OCI-LY3 (cell line): ENCODE results near the gene DENND11.

ENCODE experiments used
- H2AFZ ChIP-seq: fragments of 200-600, 300-600 bp; shearing (Covaris generic); 2 replicates; pipeline ENCODE4 v1.6.0; 2014; ENCODE audit warnings: antibody characterized with exemption, low read depth, low read length
- H3K27ac ChIP-seq: fragments of 200-600, 300-600 bp; sonication (generic); 2 replicates; pipeline ENCODE4 v1.5.1; 2014; ENCODE audit warnings: mild to moderate bottlenecking, low read length, moderate library complexity, mixed read lengths
- H3K27me3 ChIP-seq: fragments of 200-600, 300-600 bp; sonication (generic); 2 replicates; pipeline ENCODE4 v1.6.1; 2014; ENCODE audit warnings: low read depth, low read length, mixed read lengths
- H3K36me3 ChIP-seq: fragments of 200-600, 300-600 bp; sonication (generic); replicated peaks from 2 replicates; pipeline ENCODE3; 2014; ENCODE audit warnings: low read depth, low read length, mixed read lengths
- H3K4me1 ChIP-seq: fragments of 300-600, 200-600 bp; sonication (generic); 2 replicates; pipeline ENCODE4 v1.6.1; 2014; ENCODE audit warnings: low read length, mixed read lengths
- H3K4me2 ChIP-seq: fragments of 200-600, 300-600 bp; sonication (generic); 2 replicates; pipeline ENCODE4 v1.6.1; 2014; ENCODE audit warnings: low read length, mixed read lengths
- H3K4me3 ChIP-seq: fragments of 300-600, 200-600 bp; sonication (generic); 2 replicates; pipeline ENCODE4 v1.5.1; 2014; ENCODE audit warnings: antibody characterized with exemption, mild to moderate bottlenecking, low read length, moderate library complexity
- H3K79me2 ChIP-seq: fragments of 300-600, 200-600 bp; shearing (Covaris generic); 2 replicates; pipeline ENCODE4 v1.6.1; 2014; ENCODE audit warnings: mild to moderate bottlenecking, low read length, mixed read lengths
- H3K9ac ChIP-seq: fragments of 300-600, 200-600 bp; shearing (Covaris generic); 2 replicates; pipeline ENCODE4 v1.6.0; 2014; ENCODE audit warnings: mild to moderate bottlenecking, low read length, moderate library complexity
- H3K9me3 ChIP-seq: fragments of 200-600, 300-600 bp; shearing (Covaris generic); 2 replicates; pipeline ENCODE4 v1.6.1; 2014; ENCODE audit warnings: low read length, mixed read lengths; ENCODE audit not compliant: insufficient read depth
- H4K20me1 ChIP-seq: fragments of 200-600, 300-600 bp; sonication (generic); 2 replicates; pipeline ENCODE4 v1.6.1; 2016; ENCODE audit warnings: low read length, mixed read lengths; ENCODE audit not compliant: insufficient read depth
- CTCF ChIP-seq: fragments of 200-600, 300-600 bp; sonication (generic); IDR thresholded peaks from 2 replicates; pipeline ENCODE4 v1.5.1; 2014; ENCODE audit warnings: antibody characterized with exemption, low read length, low read depth
- EZH2phosphoT487 ChIP-seq: fragments of 200-600 bp; shearing (Covaris generic); IDR thresholded peaks from 2 replicates; pipeline ENCODE4 v1.6.1; 2018; ENCODE audit warnings: antibody characterized with exemption, mixed run types, low read depth

The DENND11 gene

GRCh38 chr7:141708351-141708750 is 6.4 kb upstream of the DENND11 start, which contains the start of gene WEE2:
WEE2 (plus strand) TSS chr7:141708353; CDS start chr7:141708759, 406 bp downstream.
- H3K27ac ChIP-seq: no peak within 1 kb of the TSS
- no peak within 1 kb of the TSS for H3K9ac ChIP-seq
- TF ChIP-seq EZH2phosphoT487 (no peak), CTCF (no peak)
- no peak within 1 kb of the TSS for H3K4me2 ChIP-seq
- no peaks in the 10 kb centered on the region for H4K20me1 ChIP-seq
- no peak within 1 kb of the TSS for H3K4me3 ChIP-seq
- H2AFZ ChIP-seq: no peak within 1 kb of the TSS
- H3K79me2 ChIP-seq: no peaks in the 10 kb centered on the region
- H3K9me3 ChIP-seq: no peaks in the 10 kb centered on the region
- H3K4me1 ChIP-seq: peaks cover 8% of the 10 kb centered on the region
- H3K27me3 ChIP-seq: peaks cover 8% of the 10 kb centered on the region
- H3K36me3 ChIP-seq: no peaks in the 10 kb centered on the region

- Histone ChIP-seq H3K4me2 (no peak overlapping the region), H3K9me3 (no peaks in the 10 kb centered on the region), H2AFZ (no peak overlapping the region), H3K27me3 (peaks cover 15% of the 10 kb centered on the region), H3K9ac (no peak overlapping the region), H3K27ac (no peak overlapping the region), H4K20me1 (no peaks in the 10 kb centered on the region), H3K4me1 (peaks cover 4% of the 10 kb centered on the region; the same call in 1 of the 2 replicates), H3K36me3 (no peaks in the 10 kb centered on the region), H3K79me2 (no peaks in the 10 kb centered on the region; the same call in 1 of the 2 replicates), H3K4me3 (no peak overlapping the region)
- TF ChIP-seq CTCF (no peak), EZH2phosphoT487 (no peak)
Measured at GRCh38 chr7:141706239-141707064, 4.5 kb upstream of the DENND11 start.

GRCh38 chr7:141704741-141705140 is 2.8 kb upstream of the DENND11 start:
- H3K79me2 ChIP-seq: peaks cover 5% of the 10 kb centered on the region
- H3K4me3 ChIP-seq: no peak overlapping the region
- no peak overlapping the region for H3K9ac ChIP-seq
- H3K4me1 ChIP-seq: peaks cover 8% of the 10 kb centered on the region
- peaks cover 5% of the 10 kb centered on the region; the same call in 1 of the 2 replicates for H4K20me1 ChIP-seq
- H3K27ac ChIP-seq: no peak overlapping the region
- H3K27me3 ChIP-seq: peaks cover 15% of the 10 kb centered on the region
- H2AFZ ChIP-seq: no peak overlapping the region
- no peaks in the 10 kb centered on the region for H3K36me3 ChIP-seq
- no peaks in the 10 kb centered on the region for H3K9me3 ChIP-seq
- no peak overlapping the region for H3K4me2 ChIP-seq
- no peak for TF ChIP-seq EZH2phosphoT487
- TF ChIP-seq CTCF: no peak

- no peak overlapping the region for H2AFZ ChIP-seq
- H3K4me2 ChIP-seq: no peak overlapping the region
- H4K20me1 ChIP-seq: peaks cover 5% of the 10 kb centered on the region
- H3K36me3 ChIP-seq: no peaks in the 10 kb centered on the region
- peaks cover 12% of the 10 kb centered on the region for H3K4me1 ChIP-seq
- H3K79me2 ChIP-seq: peaks cover 5% of the 10 kb centered on the region
- peaks cover 15% of the 10 kb centered on the region for H3K27me3 ChIP-seq
- TF ChIP-seq EZH2phosphoT487 (no peak), CTCF (no peak)
- H3K9me3 ChIP-seq: no peaks in the 10 kb centered on the region
- H3K27ac ChIP-seq: no peak overlapping the region
- H3K4me3 ChIP-seq: no peak overlapping the region
- no peak overlapping the region for H3K9ac ChIP-seq
Measured at GRCh38 chr7:141704112-141704511, 2.1 kb upstream of the DENND11 start.
